Kidney capillary endothelial cell (primary cell): ENCODE results near the gene ZBTB7C.
A peak's percentile ranks its signal among the peaks of the same experiment; 100 is the strongest.

Experiments used
- DNase-seq: peaks from one replicate; pipeline ENCODE4 v3.0.0-alpha.2; 2018; ENCODE audit warnings: low spot score

ZBTB7C gene

GRCh38 chr18:48122376-48122775 lies 286.8 kb downstream of the ZBTB7C start:
- no peak for DNase-seq

GRCh38 chr18:48121752-48122151 lies 287.4 kb downstream of the ZBTB7C start:
- no peak for DNase-seq

GRCh38 chr18:48119204-48119603 lies 290.0 kb downstream of the ZBTB7C start:
- DNase-seq = no peak

- DNase-seq = no peak
These were observed 292.1 kb downstream of the ZBTB7C start for GRCh38 chr18:48116873-48117630.

DNA sequence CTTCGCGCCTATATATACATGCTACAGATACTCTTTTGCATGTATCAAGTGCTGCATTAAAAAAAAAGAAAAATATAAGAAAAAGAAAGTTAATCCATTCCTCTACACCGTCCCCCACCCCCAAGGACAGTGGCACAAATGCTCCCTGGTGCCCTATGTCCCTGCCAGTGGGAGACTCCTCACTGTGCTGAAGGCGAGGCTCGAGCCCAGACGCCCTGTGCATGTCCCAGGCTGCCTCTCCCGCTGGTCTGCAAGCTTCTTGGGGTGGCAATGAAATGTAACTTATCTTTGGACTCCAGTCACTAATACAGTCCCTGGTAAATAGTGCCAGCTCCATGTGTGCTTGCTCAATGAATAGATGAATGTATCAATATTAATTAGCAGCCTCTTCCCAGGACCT lies 293.2 kb downstream of the ZBTB7C start:
- DNase-seq = no peak

GRCh38 chr18:48113691-48114090 lies 295.5 kb downstream of the ZBTB7C start:
- no peak for DNase-seq

- DNase-seq = no peak
These were observed 297.6 kb downstream of the ZBTB7C start for GRCh38 chr18:48111587-48111986.

DNA sequence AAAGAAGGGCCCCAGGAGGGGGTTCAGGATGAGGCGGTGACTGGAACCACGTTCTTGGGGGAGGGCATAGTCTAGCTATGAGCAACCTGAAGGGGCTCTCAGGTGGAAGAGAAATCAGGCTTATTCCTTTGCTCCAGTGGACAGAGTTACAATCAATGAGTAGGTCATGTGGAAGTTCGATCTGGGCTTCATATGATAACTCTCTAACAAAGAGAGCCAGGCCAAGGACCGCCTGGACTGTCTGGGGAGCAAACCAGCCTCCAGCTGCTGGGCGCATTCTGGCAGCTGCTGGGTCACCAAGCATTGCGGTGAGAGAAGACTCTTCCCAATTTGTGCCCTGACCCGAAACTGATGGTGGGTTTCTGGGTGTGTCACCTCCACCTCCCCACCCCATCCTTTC lies 298.4 kb downstream of the ZBTB7C start:
- no peak for DNase-seq

DNA sequence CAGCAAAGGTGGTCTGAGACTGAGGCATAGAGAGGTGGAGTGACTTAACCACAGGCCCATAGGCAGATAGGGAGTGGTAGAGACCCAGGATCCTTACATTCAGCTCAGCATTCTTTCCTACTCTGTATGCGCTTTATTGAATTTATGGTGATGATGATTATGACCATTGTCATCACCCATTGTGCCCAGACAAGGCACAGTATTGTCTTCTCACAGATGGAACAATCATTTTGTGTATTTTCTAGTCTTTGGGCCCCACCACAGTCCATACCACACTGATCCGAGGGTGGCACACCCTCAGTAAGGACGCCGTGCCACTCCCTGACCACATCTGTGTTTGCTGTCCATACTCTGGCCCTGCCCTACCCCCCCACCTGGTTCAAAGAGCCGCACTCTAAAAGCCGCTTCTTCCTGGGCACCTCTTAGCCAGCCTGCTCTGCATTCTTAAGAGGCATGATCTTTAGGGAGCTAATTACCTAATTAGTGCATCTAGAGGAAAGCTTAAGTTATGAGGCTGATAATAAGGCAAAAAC lies 299.2 kb downstream of the ZBTB7C start:
- no peak for DNase-seq

- DNase-seq = no peak
These were observed 301.0 kb downstream of the ZBTB7C start for GRCh38 chr18:48108136-48108535.

- DNase-seq = no peak
These were observed 302.0 kb downstream of the ZBTB7C start for GRCh38 chr18:48106976-48107781.

- no peak for DNase-seq
These were observed 302.7 kb downstream of the ZBTB7C start for GRCh38 chr18:48106498-48106897.

GRCh38 chr18:48105317-48105716 lies 303.9 kb downstream of the ZBTB7C start:
- no peak for DNase-seq

DNA sequence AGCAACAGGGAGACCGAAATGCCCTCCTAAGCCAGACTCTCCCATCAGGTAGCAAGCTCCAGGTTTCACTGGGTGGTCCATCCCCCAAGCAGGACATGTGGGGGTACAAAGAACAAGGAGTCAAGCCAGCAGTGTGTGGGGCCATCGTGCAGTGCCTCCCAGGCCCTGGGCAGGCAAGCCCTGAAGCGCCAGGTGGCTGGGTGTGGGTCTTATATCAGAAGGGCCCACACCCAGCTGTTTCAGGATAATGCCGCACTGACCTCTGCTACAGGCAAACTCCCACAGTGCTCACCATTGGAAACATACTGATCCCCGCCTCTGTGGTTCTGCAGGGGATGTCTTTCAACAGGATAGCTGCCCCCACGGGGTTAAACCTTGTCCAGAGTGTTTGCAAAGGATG lies 304.5 kb downstream of the ZBTB7C start:
- no peak for DNase-seq

DNA sequence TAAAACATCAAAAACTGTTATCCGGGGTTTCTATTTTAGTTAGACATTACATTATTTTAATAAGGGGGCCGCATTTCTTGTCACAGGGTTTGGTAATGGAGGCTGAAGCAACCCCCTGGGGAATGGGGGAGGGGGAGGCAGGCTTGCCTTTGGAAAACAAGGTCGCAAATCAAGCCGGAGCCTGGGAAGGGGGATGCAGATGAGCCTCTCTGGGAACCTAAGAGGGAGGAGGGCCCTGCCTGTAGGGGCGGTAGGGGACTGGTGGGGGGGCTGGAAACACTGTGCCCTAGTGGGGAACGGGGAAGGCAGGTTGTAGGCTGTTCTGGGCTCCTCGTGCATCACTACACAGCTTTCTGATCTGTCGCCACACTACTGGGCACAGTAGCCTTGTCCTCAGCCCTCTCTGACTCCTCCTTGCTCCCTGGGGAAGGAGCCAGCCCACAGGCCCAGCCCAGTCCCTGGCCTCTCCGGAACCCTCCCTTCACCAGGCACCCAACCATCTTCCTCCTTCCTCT lies 308.5 kb downstream of the ZBTB7C start:
- DNase-seq = no peak

DNA sequence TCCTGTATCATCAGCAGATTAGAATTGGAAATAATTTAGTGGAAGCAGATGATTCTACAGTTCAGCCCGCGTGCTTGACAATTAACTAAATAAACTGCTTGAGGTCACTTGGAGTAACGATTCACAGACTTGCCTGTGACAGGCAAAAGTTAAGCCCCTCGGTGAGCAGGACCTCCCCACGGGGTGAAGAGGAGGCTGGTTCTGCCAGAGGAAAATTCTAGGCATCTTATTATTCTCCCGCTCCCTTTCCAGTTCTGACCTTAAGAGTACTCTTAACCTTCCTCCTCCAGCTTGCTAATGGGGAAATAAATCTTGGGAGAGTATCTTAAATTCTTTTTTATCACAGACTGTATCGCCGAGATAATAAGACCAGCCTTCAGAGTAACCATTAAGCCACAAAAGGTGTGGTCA lies 309.0 kb downstream of the ZBTB7C start:
- no peak for DNase-seq

DNA sequence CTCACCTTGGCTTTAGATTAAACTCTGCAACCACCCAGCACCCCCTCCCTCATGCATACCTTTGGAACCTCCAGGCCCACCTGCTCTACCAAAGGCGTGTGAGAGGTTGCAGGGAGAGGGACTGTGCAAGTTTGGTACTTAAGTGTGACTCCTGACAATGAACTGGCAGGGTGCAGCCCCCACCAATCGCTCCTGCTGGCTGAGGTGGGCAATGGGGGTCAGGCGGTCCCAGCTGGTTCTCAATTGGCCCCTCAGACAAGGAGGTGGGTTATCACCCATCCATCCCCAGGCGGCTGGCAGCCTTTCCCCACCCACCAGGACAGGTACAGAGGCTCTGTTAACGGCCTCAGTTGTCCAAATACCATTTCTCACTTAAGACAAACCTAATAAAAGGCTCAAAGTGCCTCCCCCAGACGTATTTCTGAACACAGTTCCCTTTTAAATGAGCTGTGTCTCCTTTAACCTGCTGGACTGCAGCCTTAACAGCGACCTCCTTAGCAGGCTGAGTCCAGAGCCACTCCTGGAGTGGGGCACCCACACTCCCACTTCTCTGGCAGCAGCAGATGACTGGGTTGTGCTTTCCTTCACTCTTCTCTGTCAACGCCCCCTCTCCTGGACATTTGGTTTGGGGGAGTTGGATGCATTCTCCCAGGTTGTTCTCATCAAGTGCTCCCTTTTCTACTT lies 309.6 kb downstream of the ZBTB7C start:
- no peak for DNase-seq

DNA sequence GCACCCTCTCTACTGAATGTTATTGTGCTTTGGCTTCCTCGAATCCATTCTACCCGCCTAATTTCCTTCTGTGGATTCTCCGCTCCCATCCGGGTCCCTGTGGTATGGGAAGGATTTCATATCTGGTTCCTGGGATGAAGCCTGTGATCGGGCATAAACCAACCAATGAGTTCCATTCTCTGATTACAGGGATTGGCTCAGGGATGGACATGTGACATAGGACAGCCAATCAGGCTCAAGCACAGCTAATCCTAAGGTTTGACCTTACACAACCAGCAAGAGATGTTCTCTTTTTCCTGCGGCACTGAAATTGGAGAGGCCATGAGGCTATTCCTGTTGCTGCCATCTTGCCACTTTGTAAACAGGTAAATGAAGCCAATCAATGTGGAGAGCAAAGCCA lies 310.6 kb downstream of the ZBTB7C start:
- peak; percentile 16 for DNase-seq

DNA sequence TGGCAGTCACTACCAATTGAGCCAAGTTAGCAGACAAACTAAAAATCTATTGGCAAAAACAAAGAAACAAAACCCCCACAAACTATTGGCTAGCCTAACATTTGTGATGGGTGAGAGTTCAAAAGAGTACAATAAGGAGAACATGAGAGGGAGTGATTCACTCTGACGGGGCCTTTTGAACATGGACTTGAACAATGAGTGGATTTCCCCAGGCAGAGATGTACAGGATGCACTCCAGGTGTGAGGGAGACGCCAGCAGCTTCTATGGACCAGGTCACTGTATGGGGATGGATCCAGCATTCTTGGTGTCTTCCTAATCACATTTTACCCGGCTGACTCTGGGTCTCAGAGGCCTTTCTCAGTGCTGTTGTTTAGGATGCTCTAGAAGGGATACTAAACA lies 311.2 kb downstream of the ZBTB7C start:
- peak; percentile 36 for DNase-seq

- DNase-seq = no peak
These were observed 313.5 kb downstream of the ZBTB7C start for GRCh38 chr18:48095726-48096125.

DNA sequence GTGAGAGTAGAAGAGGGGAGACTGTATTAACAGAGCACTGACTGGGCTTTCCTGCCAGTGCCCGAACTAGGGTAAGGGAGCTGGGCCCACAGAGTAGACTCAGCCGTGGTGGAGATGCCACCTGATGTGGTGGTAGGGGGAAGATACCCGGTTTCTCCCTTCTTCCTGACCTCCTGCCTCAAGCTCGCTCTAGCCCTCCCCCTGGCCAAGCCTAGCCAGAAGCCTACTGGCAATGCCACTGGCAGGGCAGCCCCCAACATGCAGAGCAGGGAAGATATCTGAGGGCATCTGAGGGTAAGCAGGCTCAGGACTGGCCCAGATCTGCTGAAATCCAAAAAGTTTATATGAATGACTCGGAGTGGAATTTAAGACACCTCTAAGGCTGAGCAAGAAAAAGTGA lies 316.1 kb downstream of the ZBTB7C start:
- no peak for DNase-seq

DNA sequence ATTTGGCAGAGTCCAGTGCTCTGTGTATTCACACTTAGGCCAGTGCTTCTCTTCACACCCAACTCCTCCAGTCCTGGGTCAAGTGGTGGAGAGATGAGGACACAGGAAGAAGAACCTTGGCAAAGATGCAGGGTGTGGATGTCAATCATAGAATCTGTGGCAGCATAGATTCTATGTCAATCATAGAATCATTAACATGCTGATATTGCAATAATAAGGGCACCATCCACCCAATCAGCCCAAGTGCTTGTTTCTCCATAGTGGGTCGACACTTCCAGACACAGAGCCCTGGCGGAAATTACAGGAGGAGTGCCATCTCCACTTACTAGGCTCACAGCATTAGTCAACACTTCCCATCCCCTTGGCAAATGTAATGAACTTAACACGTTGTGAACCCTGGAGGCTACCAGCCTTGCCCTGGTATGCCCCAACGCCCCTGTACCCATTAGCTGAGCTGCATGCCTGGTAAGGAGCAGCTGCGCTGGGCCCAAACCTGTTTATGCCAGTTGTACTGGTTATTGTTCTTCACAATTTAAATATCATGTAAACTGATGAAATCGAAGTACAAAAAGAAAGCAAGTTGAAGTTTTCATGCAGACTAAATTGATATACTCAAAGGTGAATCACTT lies 317.2 kb downstream of the ZBTB7C start:
- no peak for DNase-seq
